ENCODE results near the gene SPN. TPM values are rescaled to one million over a fixed set of nuclear protein-coding genes. Genes with fewer than 3 reads are reported as not detected.
A peak's percentile ranks its signal among the peaks of the same experiment; 100 is the strongest.

The SPN gene
- total RNA-seq, 1 donor from 2014 or later: not detected

GRCh38 chr16:29717113-29717512 is 54.1 kb downstream of the SPN start:
- FAIRE-seq (no peak), DNase-seq (ENCODE audit: low read depth) (no peak)
- Histone ChIP-seq H3K27me3 (ENCODE audit: control insufficient read depth, insufficient read depth, low read length) (no peaks in the 10 kb centered on the region), H3K4me3 (ENCODE audit: low read depth, low read length) (no peak overlapping the region), H3K36me3 (ENCODE audit: control insufficient read depth, insufficient read depth, low read length) (no peaks in the 10 kb centered on the region)
- TF ChIP-seq, protein P1, sequence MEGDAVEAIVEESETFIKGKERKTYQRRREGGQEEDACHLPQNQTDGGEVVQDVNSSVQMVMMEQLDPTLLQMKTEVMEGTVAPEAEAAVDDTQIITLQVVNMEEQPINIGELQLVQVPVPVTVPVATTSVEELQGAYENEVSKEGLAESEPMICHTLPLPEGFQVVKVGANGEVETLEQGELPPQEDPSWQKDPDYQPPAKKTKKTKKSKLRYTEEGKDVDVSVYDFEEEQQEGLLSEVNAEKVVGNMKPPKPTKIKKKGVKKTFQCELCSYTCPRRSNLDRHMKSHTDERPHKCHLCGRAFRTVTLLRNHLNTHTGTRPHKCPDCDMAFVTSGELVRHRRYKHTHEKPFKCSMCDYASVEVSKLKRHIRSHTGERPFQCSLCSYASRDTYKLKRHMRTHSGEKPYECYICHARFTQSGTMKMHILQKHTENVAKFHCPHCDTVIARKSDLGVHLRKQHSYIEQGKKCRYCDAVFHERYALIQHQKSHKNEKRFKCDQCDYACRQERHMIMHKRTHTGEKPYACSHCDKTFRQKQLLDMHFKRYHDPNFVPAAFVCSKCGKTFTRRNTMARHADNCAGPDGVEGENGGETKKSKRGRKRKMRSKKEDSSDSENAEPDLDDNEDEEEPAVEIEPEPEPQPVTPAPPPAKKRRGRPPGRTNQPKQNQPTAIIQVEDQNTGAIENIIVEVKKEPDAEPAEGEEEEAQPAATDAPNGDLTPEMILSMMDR (IDR thresholded peaks at IDR 0.05; ENCODE audit: insufficient read depth, low read length, severe bottlenecking): no peak

DNA sequence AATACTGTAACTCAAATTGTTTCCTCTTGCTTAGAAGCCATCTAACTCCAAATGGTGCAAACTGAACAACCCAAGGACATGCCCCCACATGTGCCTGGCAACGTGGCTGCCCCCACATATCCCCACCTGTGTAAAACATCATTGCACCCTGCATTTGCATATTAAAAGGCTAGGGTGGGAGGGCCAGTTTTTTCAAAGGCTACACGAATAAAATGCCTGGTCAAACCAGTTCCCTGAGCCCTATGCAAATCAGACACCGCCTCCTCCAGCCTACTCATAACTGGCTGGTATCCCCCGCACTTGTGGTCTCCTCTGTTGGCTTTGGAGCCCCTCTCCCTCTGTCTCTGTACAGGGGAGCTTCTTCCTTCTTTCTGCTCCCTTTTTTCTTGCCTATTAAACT is 56.0 kb downstream of the SPN start:
- FAIRE-seq (no peak), DNase-seq (ENCODE audit: low read depth) (peak; percentile 33)
- H3K27me3 ChIP-seq (ENCODE audit: control insufficient read depth, insufficient read depth, low read length): no peaks in the 10 kb centered on the region
- TF ChIP-seq, protein P1 (IDR thresholded peaks at IDR 0.05; ENCODE audit: insufficient read depth, low read length, severe bottlenecking): no peak
- no peaks in the 10 kb centered on the region for H3K36me3 ChIP-seq (ENCODE audit: control insufficient read depth, insufficient read depth, low read length)
- H3K4me3 ChIP-seq (ENCODE audit: low read depth, low read length): no peak overlapping the region

Other genes starting within 250 kb of the SPN start
- 25.3 and 84.0 TPM in 2 replicates for gene BOLA2, start 208.9 kb upstream of the SPN start, total RNA-seq
- gene SLX1B, start 208.7 kb upstream of the SPN start, total RNA-seq: 4.2 and 18.2 TPM in 2 replicates
- gene SULT1A4, start 203.3 kb upstream of the SPN start, total RNA-seq: 0.38 and 2.1 TPM in 2 replicates
- gene NPIPB12, start 156.8 kb upstream of the SPN start, total RNA-seq: 17.5 and 29.7 TPM in 2 replicates
- gene QPRT, start 15.9 kb downstream of the SPN start, total RNA-seq: under 0.01 and 0.79 TPM in 2 replicates
- not detected in 2 replicates for gene C16orf54, start 82.7 kb downstream of the SPN start, total RNA-seq
- not detected in 2 replicates for gene ZG16, start 115.0 kb downstream of the SPN start, total RNA-seq
- gene KIF22, start 127.5 kb downstream of the SPN start, total RNA-seq: 11.3 and 12.0 TPM in 2 replicates
- 125 and 168 TPM in 2 replicates for gene MAZ, start 143.3 kb downstream of the SPN start, total RNA-seq
- not detected in 2 replicates for gene PRRT2, start 148.9 kb downstream of the SPN start, total RNA-seq
- 15.2 and 24.7 TPM in 2 replicates for gene PAGR1, start 152.9 kb downstream of the SPN start, total RNA-seq
- 87.1 and 118 TPM in 2 replicates for gene MVP, start 157.2 kb downstream of the SPN start, total RNA-seq
- 46.1 and 53.2 TPM in 2 replicates for gene CDIPT, start 200.0 kb downstream of the SPN start, total RNA-seq
- gene SEZ6L2, start 236.3 kb downstream of the SPN start, total RNA-seq: 1.8 and 2.9 TPM in 2 replicates
- gene ASPHD1, start 237.2 kb downstream of the SPN start, total RNA-seq: 1.2 and 2.4 TPM in 2 replicates